NCI-H526 treated with DMSO at 0.1 percent for 48 hours (cell line): ENCODE measurements around the gene CELF5.
"Not testable (repeated sequence)": the region's sequence is repeated elsewhere in the genome, so short reads cannot be mapped to it uniquely, and the experiment has no call there.

Experiments
- DNase-seq: peaks from one replicate; lab custom pipeline; 2025; lab: John Stamatoyannopoulos, UW

CELF5 gene

GRCh38 chr19:3322199-3322978, 97.9 kb downstream of the CELF5 start:
- no peak for DNase-seq

- no peak for DNase-seq
These were observed 98.6 kb downstream of the CELF5 start for GRCh38 chr19:3323026-3323425.

- no peak for DNase-seq
These were observed 99.2 kb downstream of the CELF5 start for GRCh38 chr19:3323658-3324057.

- DNase-seq, result no peak
These were observed 100.0 kb downstream of the CELF5 start for GRCh38 chr19:3324405-3324856.

- no peak for DNase-seq
These were observed 101.0 kb downstream of the CELF5 start for GRCh38 chr19:3325451-3325850.

GRCh38 chr19:3328743-3329142, 104.3 kb downstream of the CELF5 start:
- no peak for DNase-seq

GRCh38 chr19:3330047-3330446, 105.6 kb downstream of the CELF5 start:
- DNase-seq, result no peak

GRCh38 chr19:3332232-3332631, 107.8 kb downstream of the CELF5 start:
- not testable (repeated sequence) for DNase-seq

GRCh38 chr19:3333020-3333583, 108.6 kb downstream of the CELF5 start:
- DNase-seq, result no peak

- DNase-seq, result no peak
These were observed 109.2 kb downstream of the CELF5 start for GRCh38 chr19:3333662-3334061.

- not testable (repeated sequence) for DNase-seq
These were observed 110.4 kb downstream of the CELF5 start for GRCh38 chr19:3334749-3335430.

- no peak for DNase-seq
These were observed 111.2 kb downstream of the CELF5 start for GRCh38 chr19:3335431-3336350.

GRCh38 chr19:3336351-3336679, 111.9 kb downstream of the CELF5 start:
- DNase-seq, result no peak

GRCh38 chr19:3336680-3337523, 112.4 kb downstream of the CELF5 start:
- no peak for DNase-seq

- no peak for DNase-seq
These were observed 114.2 kb downstream of the CELF5 start for GRCh38 chr19:3338541-3339181.

GRCh38 chr19:3340340-3340739, 115.9 kb downstream of the CELF5 start:
- DNase-seq, result no peak

GRCh38 chr19:3342246-3342645, 117.8 kb downstream of the CELF5 start:
- no peak for DNase-seq

GRCh38 chr19:3342962-3343361, 118.5 kb downstream of the CELF5 start:
- not testable (repeated sequence) for DNase-seq

GRCh38 chr19:3343619-3344502, 119.4 kb downstream of the CELF5 start:
- no peak for DNase-seq
